Endothelial cell (in vitro differentiated cells): ENCODE data around the gene ACTR1A. TPM values are rescaled to one million over a fixed set of nuclear protein-coding genes. Genes with fewer than 3 reads are reported as not detected.

Source experiments
- DNase-seq: peaks from one replicate; pipeline ENCODE4 v3.0.0; 2021; ENCODE audit warnings: low spot score
- H3K27ac Mint-ChIP-seq: one replicate; pipeline ENCODE4 v1.8.0; 2021; ENCODE audit warnings: mixed read lengths, inconsistent platforms; ENCODE audit not compliant: unreplicated experiment
- H3K27me3 Mint-ChIP-seq: one replicate; pipeline ENCODE4 v1.8.0; 2021; ENCODE audit warnings: mild to moderate bottlenecking, moderate library complexity, mixed read lengths, inconsistent platforms; ENCODE audit not compliant: unreplicated experiment
- H3K36me3 Mint-ChIP-seq: one replicate; pipeline ENCODE4 v1.8.0; 2021; ENCODE audit warnings: mild to moderate bottlenecking, low read depth, mixed read lengths, inconsistent platforms; ENCODE audit not compliant: unreplicated experiment
- H3K4me1 Mint-ChIP-seq: one replicate; pipeline ENCODE4 v1.8.0; 2021; ENCODE audit warnings: mild to moderate bottlenecking, mixed read lengths, inconsistent platforms; ENCODE audit not compliant: unreplicated experiment
- H3K4me3 Mint-ChIP-seq: one replicate; pipeline ENCODE4 v1.8.0; 2021; ENCODE audit warnings: mild to moderate bottlenecking, mixed read lengths, inconsistent platforms; ENCODE audit not compliant: unreplicated experiment
- H3K9me3 Mint-ChIP-seq: one replicate; pipeline ENCODE4 v1.8.0; 2021; ENCODE audit warnings: mixed read lengths, inconsistent platforms; ENCODE audit not compliant: unreplicated experiment
- CTCF ChIP-seq: fragments of 200-600 bp; sonication (generic); IDR thresholded peaks from one replicate; pipeline ENCODE4 v1.5.0; 2021; ENCODE audit warnings: antibody characterized with exemption; ENCODE audit not compliant: unreplicated experiment
- total RNA-seq: library from RNA; stranded (reverse); fragmentation: NEBNext Ultra II Directional; extraction: Animal tissue kit (Norgen Biotek cat#: 25700); gene quantifications from one replicate; pipeline ENCODE4 v1.2.1, GENCODE V29; 2021; ENCODE audit not compliant: unreplicated experiment

ACTR1A gene
- total RNA-seq, 1 donor from 2014 or later, result 147 TPM

GRCh38 chr10:102485093-102485784 lies 17.3 kb downstream of the ACTR1A start:
- TF ChIP-seq CTCF, result no peak
- peaks cover 39% of the 10 kb centered on the region for H3K36me3 Mint-ChIP-seq

GRCh38 chr10:102484021-102484420 lies 18.5 kb downstream of the ACTR1A start:
- no peak overlapping the region for H3K27ac Mint-ChIP-seq
- no peak for TF ChIP-seq CTCF
- H3K36me3 Mint-ChIP-seq, result peaks cover 36% of the 10 kb centered on the region
- DNase-seq, result no peak
- H3K27me3 Mint-ChIP-seq, result peaks cover 15% of the 10 kb centered on the region
- no peak overlapping the region for H3K4me3 Mint-ChIP-seq
- H3K4me1 Mint-ChIP-seq, result no peaks in the 10 kb centered on the region
- no peaks in the 10 kb centered on the region for H3K9me3 Mint-ChIP-seq

More at GRCh38 chr10:102485093-102485784, 17.3 kb downstream of the ACTR1A start:
- Mint-ChIP-seq H3K9me3 (no peaks in the 10 kb centered on the region), H3K27ac (no peak overlapping the region), H3K4me3 (peak overlapping the region; percentile 59), H3K27me3 (peaks cover 15% of the 10 kb centered on the region), H3K4me1 (peaks cover 4% of the 10 kb centered on the region)
- no peak for DNase-seq

GRCh38 chr10:102480396-102480795 lies 22.1 kb downstream of the ACTR1A start:
- peaks cover 14% of the 10 kb centered on the region for H3K27me3 Mint-ChIP-seq
- peaks cover 31% of the 10 kb centered on the region for H3K36me3 Mint-ChIP-seq
- no peak for TF ChIP-seq CTCF
- no peak overlapping the region for H3K27ac Mint-ChIP-seq
- no peaks in the 10 kb centered on the region for H3K4me1 Mint-ChIP-seq
- DNase-seq, result no peak
- H3K4me3 Mint-ChIP-seq, result no peak overlapping the region
- no peaks in the 10 kb centered on the region for H3K9me3 Mint-ChIP-seq

- DNase-seq, result no peak
- Mint-ChIP-seq H3K4me1 (no peaks in the 10 kb centered on the region), H3K4me3 (no peak overlapping the region), H3K36me3 (peaks cover 31% of the 10 kb centered on the region), H3K27ac (no peak overlapping the region), H3K27me3 (peaks cover 16% of the 10 kb centered on the region), H3K9me3 (no peaks in the 10 kb centered on the region)
- no peak for TF ChIP-seq CTCF
These were observed 22.9 kb downstream of the ACTR1A start for GRCh38 chr10:102479651-102480050.

GRCh38 chr10:102476466-102477141 lies 25.9 kb downstream of the ACTR1A start:
- H3K4me1 Mint-ChIP-seq, result no peaks in the 10 kb centered on the region
- H3K36me3 Mint-ChIP-seq, result peaks cover 12% of the 10 kb centered on the region
- DNase-seq, result no peak
- TF ChIP-seq CTCF, result no peak
- peaks cover 5% of the 10 kb centered on the region for H3K27me3 Mint-ChIP-seq
- H3K4me3 Mint-ChIP-seq, result no peak overlapping the region
- no peak overlapping the region for H3K27ac Mint-ChIP-seq
- no peaks in the 10 kb centered on the region for H3K9me3 Mint-ChIP-seq
